ENCODE data around the gene SETD3.
A peak's percentile ranks its signal among the peaks of the same experiment; 100 is the strongest.

SETD3 gene

GRCh38 chr14:99497341-99497740 lies 16.7 kb upstream of the SETD3 start:
- ATAC-seq, result no peak

- ATAC-seq, result no peak
These were observed 3.4 kb upstream of the SETD3 start for GRCh38 chr14:99484106-99484505.

- no peak for ATAC-seq
These were observed 1.1 kb upstream of the SETD3 start for GRCh38 chr14:99481745-99482099.

- peak; percentile 92 to 94 for ATAC-seq
These were observed 472 bp upstream of the SETD3 start, which contains the start of gene CCNK for GRCh38 chr14:99480917-99481744. Gene CCNK, plus strand, starts transcription at chr14:99481409. Its CDS starts 11,269 bp downstream, at chr14:99492678.

- no peak for ATAC-seq
These were observed 1.3 kb downstream of the SETD3 start for GRCh38 chr14:99479160-99479905.

GRCh38 chr14:99478128-99478527 lies 2.5 kb downstream of the SETD3 start:
- no peak for ATAC-seq

GRCh38 chr14:99476864-99477263 lies 3.8 kb downstream of the SETD3 start:
- no peak for ATAC-seq

- ATAC-seq, result no peak
These were observed 5.0 kb downstream of the SETD3 start for GRCh38 chr14:99475660-99476059.

- ATAC-seq, result no peak
These were observed 5.5 kb downstream of the SETD3 start for GRCh38 chr14:99475179-99475578.

- no peak for ATAC-seq
These were observed 7.2 kb downstream of the SETD3 start for GRCh38 chr14:99473458-99473857.

- no peak for ATAC-seq
These were observed 7.7 kb downstream of the SETD3 start for GRCh38 chr14:99472937-99473336.

GRCh38 chr14:99471731-99472130 lies 8.9 kb downstream of the SETD3 start:
- ATAC-seq, result no peak

GRCh38 chr14:99468836-99469592 lies 11.6 kb downstream of the SETD3 start:
- ATAC-seq, result no peak

- no peak for ATAC-seq
These were observed 12.6 kb downstream of the SETD3 start for GRCh38 chr14:99468081-99468480.

- ATAC-seq, result no peak
These were observed 13.2 kb downstream of the SETD3 start for GRCh38 chr14:99467336-99468078.

GRCh38 chr14:99466758-99467157 lies 13.9 kb downstream of the SETD3 start:
- no peak for ATAC-seq

- ATAC-seq, result no peak
These were observed 15.4 kb downstream of the SETD3 start for GRCh38 chr14:99465288-99465687.

- no peak for ATAC-seq
These were observed 16.7 kb downstream of the SETD3 start for GRCh38 chr14:99463974-99464373.

- ATAC-seq, result no peak
These were observed 18.4 kb downstream of the SETD3 start for GRCh38 chr14:99462210-99462609.

- no peak for ATAC-seq
These were observed 19.1 kb downstream of the SETD3 start for GRCh38 chr14:99461411-99462085.

- ATAC-seq, result no peak
These were observed 19.9 kb downstream of the SETD3 start for GRCh38 chr14:99460793-99461192.
